HepG2 (cell line): ENCODE results near the gene ARMH1. TPM values are rescaled to one million over a fixed set of nuclear protein-coding genes. Genes with fewer than 3 reads are reported as not detected.

Experiments used
- CHD2 ChIP-seq: IDR thresholded peaks from 2 replicates; pipeline ENCODE4 v1.6.1; 2011; ENCODE audit warnings: low read depth, low read length, improper control_type of control experiment
- CREB3 ChIP-seq: sonication (generic); formaldehyde crosslinking; IDR thresholded peaks from 2 replicates; pipeline ENCODE4 v1.5.0; 2020; ENCODE audit warnings: missing genetic modification reagents
- HMGA1 ChIP-seq: sonication (generic); formaldehyde crosslinking; conservative IDR thresholded peaks from 2 replicates; pipeline ENCODE4 v1.4.0; 2020; ENCODE audit warnings: missing genetic modification reagents
- JDP2 ChIP-seq: sonication (generic); formaldehyde crosslinking; IDR thresholded peaks from 2 replicates; pipeline ENCODE4 v1.8.1; 2022; ENCODE audit warnings: missing genetic modification reagents, borderline replicate concordance
- KAT2B ChIP-seq: fragments of 150-350 bp; IDR thresholded peaks from 2 replicates; pipeline ENCODE4 v1.6.1; 2014; ENCODE audit warnings: low read depth, low read length, borderline replicate concordance
- MED1 ChIP-seq: sonication (generic); formaldehyde crosslinking; IDR thresholded peaks from 2 replicates; pipeline ENCODE4 v1.4.0; 2020; ENCODE audit warnings: missing genetic modification reagents
- MTF2 ChIP-seq: sonication (generic); formaldehyde crosslinking; IDR thresholded peaks from 2 replicates; pipeline ENCODE4 v1.5.0; 2020; ENCODE audit warnings: missing genetic modification reagents, borderline replicate concordance
- NAIF1 ChIP-seq: sonication (generic); formaldehyde crosslinking; IDR thresholded peaks from 2 replicates; pipeline ENCODE4 v1.5.0; 2020; ENCODE audit warnings: mild to moderate bottlenecking, missing genetic modification reagents, borderline replicate concordance
- NFIC ChIP-seq: IDR thresholded peaks from 2 replicates; pipeline ENCODE4 v1.6.1; 2012; ENCODE audit warnings: mild to moderate bottlenecking, low read length, inconsistent platforms
- ONECUT2 ChIP-seq: sonication (generic); formaldehyde crosslinking; IDR thresholded peaks from 2 replicates; pipeline ENCODE4 v1.4.0; 2020; ENCODE audit warnings: missing genetic modification reagents
- POLR2G ChIP-seq: fragments of 200-400 bp; formaldehyde crosslinking; IDR thresholded peaks from 2 replicates; pipeline ENCODE4 v1.6.1; 2018; ENCODE audit warnings: mild to moderate bottlenecking, low read depth, low read length, moderate library complexity
- SIN3A ChIP-seq: IDR thresholded peaks from 2 replicates; pipeline ENCODE4 v1.6.1; 2011; ENCODE audit warnings: low read depth, mild to moderate bottlenecking, control low read depth, low read length, borderline replicate concordance
- SRSF9 ChIP-seq: fragments of 200-400 bp; formaldehyde crosslinking; IDR thresholded peaks from 2 replicates; pipeline ENCODE4 v1.6.1; 2018; ENCODE audit warnings: borderline replicate concordance, mild to moderate bottlenecking, low read depth, low read length; ENCODE audit not compliant: insufficient read depth, poor library complexity, severe bottlenecking
- SRY ChIP-seq: sonication (generic); formaldehyde crosslinking; IDR thresholded peaks from 2 replicates; pipeline ENCODE4 v1.8.0; 2022; ENCODE audit warnings: mild to moderate bottlenecking, missing genetic modification reagents
- ZBTB7B ChIP-seq: sonication (generic); formaldehyde crosslinking; IDR thresholded peaks from 2 replicates; pipeline ENCODE4 v1.4.0; 2020; ENCODE audit warnings: missing genetic modification reagents
- ZHX1 ChIP-seq: sonication (generic); formaldehyde crosslinking; IDR thresholded peaks from 2 replicates; pipeline ENCODE4 v1.8.1; 2022; ENCODE audit warnings: low read depth, mild to moderate bottlenecking, missing genetic modification reagents
- ZNF224 ChIP-seq: sonication (generic); formaldehyde crosslinking; IDR thresholded peaks from 2 replicates; pipeline ENCODE4 v1.5.0; 2020; ENCODE audit warnings: mild to moderate bottlenecking, missing genetic modification reagents
- ZNF496 ChIP-seq: sonication (generic); formaldehyde crosslinking; IDR thresholded peaks from 2 replicates; pipeline ENCODE4 v1.8.1; 2023; ENCODE audit warnings: mild to moderate bottlenecking, moderate library complexity, missing genetic modification reagents; ENCODE audit not compliant: insufficient replicate concordance
- ZNF883 ChIP-seq: sonication (generic); formaldehyde crosslinking; IDR thresholded peaks from 2 replicates; pipeline ENCODE4 v1.5.1; 2020; ENCODE audit warnings: mild to moderate bottlenecking, missing genetic modification reagents; ENCODE audit errors: not compliant biosample characterization
- polyA plus RNA-seq, 8 experiments: library from polyadenylated mRNA; depleted of rRNA in 3 of 8; stranded (reverse) in 7 of 8; unstranded in 1 of 8; fragments of >200 nt; fragmentation: Illumina TruSeq in 4 of 8; extraction: Trizol in 4 of 8; gene quantifications; 2 replicates each; pipeline versions ENCODE4 v1.2.1 to v1.2.3, GENCODE V29; 2011 to 2016; ENCODE audit warnings: low read depth in 4 of 8, missing spikeins in 1 of 8, mixed read lengths in 1 of 8; ENCODE audit not compliant: insufficient read depth in 1 of 8
- total RNA-seq, 5 experiments: library from RNA; depleted of rRNA; stranded (reverse); fragments of >200 nt; fragmentation: Illumina TruSeq; extraction: Trizol; gene quantifications; 2 replicates each; pipeline ENCODE4 v1.2.3, GENCODE V29; 2016; ENCODE audit warnings: low read depth in 1 of 5
- TF ChIP-seq, protein P1 (sequence below): IDR thresholded peaks from 2 replicates; pipeline ENCODE4 v1.6.1; 2016
- TF ChIP-seq, protein P2 (sequence below): sonication (generic); formaldehyde crosslinking; IDR thresholded peaks from 2 replicates; pipeline ENCODE4 v1.5.1; 2020; ENCODE audit warnings: mild to moderate bottlenecking, missing genetic modification reagents

The ARMH1 gene
- total and polyA plus RNA-seq, 2 of the 13 experiments (the other 11 are each of a cell fraction or from before 2014, with no cell fraction given) = 0.69 TPM; not detected in 1

GRCh38 chr1:44631647-44632539, 42.6 kb upstream of the ARMH1 start (continued):
- TF ChIP-seq MTF2 (no peak), ONECUT2 (no peak), NFIC (no peak), CREB3 (no peak), SRSF9 (no peak), ZNF883 (CRISPR knock-in tag) (no peak), ZBTB7B (CRISPR knock-in tag) (no peak; the same call in 1 of the 2 replicates), MED1 (no peak), CHD2 (no peak), SRY (CRISPR knock-in tag) (peak; percentile 46; the same call in 1 of the 2 replicates), SIN3A (peak; percentile 55; the same call in 1 of the 2 replicates), JDP2 (CRISPR knock-in tag) (no peak), KAT2B (no peak), ZHX1 (CRISPR knock-in tag) (no peak), POLR2G (peak; percentile 89), NAIF1 (CRISPR knock-in tag) (no peak), ZNF496 (CRISPR knock-in tag) (no peak), HMGA1 (no peak), ZNF224 (CRISPR knock-in tag) (peak; percentile 46; the same call in 1 of the 2 replicates)
- TF ChIP-seq, protein P1, sequence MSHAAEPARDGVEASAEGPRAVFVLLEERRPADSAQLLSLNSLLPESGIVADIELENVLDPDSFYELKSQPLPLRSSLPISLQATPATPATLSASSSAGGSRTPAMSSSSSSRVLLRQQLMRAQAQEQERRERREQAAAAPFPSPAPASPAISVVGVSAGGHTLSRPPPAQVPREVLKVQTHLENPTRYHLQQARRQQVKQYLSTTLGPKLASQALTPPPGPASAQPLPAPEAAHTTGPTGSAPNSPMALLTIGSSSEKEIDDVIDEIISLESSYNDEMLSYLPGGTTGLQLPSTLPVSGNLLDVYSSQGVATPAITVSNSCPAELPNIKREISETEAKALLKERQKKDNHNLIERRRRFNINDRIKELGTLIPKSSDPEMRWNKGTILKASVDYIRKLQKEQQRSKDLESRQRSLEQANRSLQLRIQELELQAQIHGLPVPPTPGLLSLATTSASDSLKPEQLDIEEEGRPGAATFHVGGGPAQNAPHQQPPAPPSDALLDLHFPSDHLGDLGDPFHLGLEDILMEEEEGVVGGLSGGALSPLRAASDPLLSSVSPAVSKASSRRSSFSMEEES (CRISPR knock-in tag) = peak; percentile 79; the same call in 1 of the 2 replicates
- TF ChIP-seq, protein P2, sequence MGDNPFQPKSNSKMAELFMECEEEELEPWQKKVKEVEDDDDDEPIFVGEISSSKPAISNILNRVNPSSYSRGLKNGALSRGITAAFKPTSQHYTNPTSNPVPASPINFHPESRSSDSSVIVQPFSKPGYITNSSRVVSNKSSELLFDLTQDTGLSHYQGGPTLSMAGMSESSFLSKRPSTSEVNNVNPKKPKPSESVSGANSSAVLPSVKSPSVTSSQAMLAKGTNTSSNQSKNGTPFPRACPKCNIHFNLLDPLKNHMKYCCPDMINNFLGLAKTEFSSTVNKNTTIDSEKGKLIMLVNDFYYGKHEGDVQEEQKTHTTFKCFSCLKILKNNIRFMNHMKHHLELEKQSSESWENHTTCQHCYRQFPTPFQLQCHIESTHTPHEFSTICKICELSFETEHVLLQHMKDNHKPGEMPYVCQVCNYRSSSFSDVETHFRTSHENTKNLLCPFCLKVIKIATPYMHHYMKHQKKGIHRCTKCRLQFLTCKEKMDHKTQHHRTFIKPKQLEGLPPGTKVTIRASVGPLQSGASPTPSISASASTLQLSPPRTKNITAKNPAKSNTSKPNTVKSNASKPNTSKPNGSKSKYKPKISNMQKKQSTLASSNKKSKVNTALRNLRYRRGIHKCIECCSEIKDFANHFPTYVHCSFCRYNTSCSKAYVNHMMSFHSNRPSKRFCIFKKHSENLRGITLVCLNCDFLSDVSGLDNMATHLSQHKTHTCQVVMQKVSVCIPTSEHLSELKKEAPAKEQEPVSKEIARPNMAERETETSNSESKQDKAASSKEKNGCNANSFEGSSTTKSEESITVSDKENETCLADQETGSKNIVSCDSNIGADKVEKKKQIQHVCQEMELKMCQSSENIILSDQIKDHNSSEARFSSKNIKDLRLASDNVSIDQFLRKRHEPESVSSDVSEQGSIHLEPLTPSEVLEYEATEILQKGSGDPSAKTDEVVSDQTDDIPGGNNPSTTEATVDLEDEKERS (CRISPR knock-in tag) = peak; percentile 34; the same call in 1 of the 2 replicates
